SH-SY5Y (cell line): ENCODE data around the gene RAN.

Experiments used
- GATA2 ChIP-seq: IDR thresholded peaks from 2 replicates; pipeline ENCODE4 v1.6.1; 2011; ENCODE audit warnings: mild to moderate bottlenecking, low read depth, low read length
- GATA3 ChIP-seq: IDR thresholded peaks from 2 replicates; pipeline ENCODE4 v1.6.1; 2011; ENCODE audit warnings: low read depth, mild to moderate bottlenecking, low read length, moderate library complexity

GRCh38 chr12:130881046-130881445 lies 9.2 kb downstream of the RAN start:
- no peak for TF ChIP-seq GATA2
- no peak for TF ChIP-seq GATA3
